NT2/D1 (cell line): ENCODE data around the gene IGFBP4.
"Not testable (repeated sequence)": the region's sequence is repeated elsewhere in the genome, so short reads cannot be mapped to it uniquely, and the experiment has no call there.

Experiments used
- DNase-seq: peaks from one replicate; pipeline ENCODE4 v3.0.0-alpha.2; 2011; ENCODE audit warnings: low read depth, low spot score
- H3K27me3 ChIP-seq: 2 replicates; pipeline ENCODE4 v1.6.0; 2011; ENCODE audit warnings: mild to moderate bottlenecking; ENCODE audit not compliant: insufficient read length, insufficient read depth
- H3K36me3 ChIP-seq: 2 replicates; pipeline ENCODE4 v1.6.1; 2011; ENCODE audit warnings: mild to moderate bottlenecking, low read length, mixed read lengths; ENCODE audit not compliant: insufficient read depth, insufficient read length
- H3K4me1 ChIP-seq: 2 replicates; pipeline ENCODE4 v1.5.1; 2011; ENCODE audit not compliant: insufficient read depth, insufficient read length
- H3K4me3 ChIP-seq: 2 replicates; pipeline ENCODE4 v1.5.1; 2011; ENCODE audit warnings: low read depth; ENCODE audit not compliant: insufficient read length
- H3K9ac ChIP-seq: 2 replicates; pipeline ENCODE4 v1.6.0; 2011; ENCODE audit warnings: low read depth; ENCODE audit not compliant: insufficient read length
- H3K9me3 ChIP-seq: 2 replicates; pipeline ENCODE4 v1.5.1; 2011; ENCODE audit warnings: mild to moderate bottlenecking, low read length; ENCODE audit not compliant: insufficient read depth
- SUZ12 ChIP-seq: IDR thresholded peaks from 2 replicates; pipeline ENCODE4 v1.6.1; 2011; ENCODE audit not compliant: insufficient read length, insufficient read depth; ENCODE audit errors: extremely low read depth
- YY1 ChIP-seq: IDR thresholded peaks from 2 replicates; pipeline ENCODE4 v1.6.1; 2011; ENCODE audit not compliant: insufficient read length, insufficient read depth
- ZNF274 ChIP-seq: IDR thresholded peaks from 2 replicates; pipeline ENCODE4 v1.6.1; 2011; ENCODE audit warnings: mild to moderate bottlenecking, low read depth, low read length

Gene IGFBP4

GRCh38 chr17:40443196-40443987 lies at the start of gene IGFBP4:
TSS of gene IGFBP4 (plus strand) at chr17:40443450. CDS start at chr17:40443736, 286 bp downstream.
- DNase-seq = no peak
- TF ChIP-seq ZNF274 (no peak), SUZ12 (no peak), YY1 (no peak)
- peak within 1 kb of the TSS; percentile 65 for H3K4me3 ChIP-seq
- peak within 1 kb of the TSS; percentile 84 for H3K9ac ChIP-seq
- peaks cover 14% of the 10 kb centered on the region for H3K36me3 ChIP-seq
- H3K27me3 ChIP-seq = no peaks in the 10 kb centered on the region
- peaks cover 16% of the 10 kb centered on the region for H3K4me1 ChIP-seq
- H3K9me3 ChIP-seq = no peaks in the 10 kb centered on the region

GRCh38 chr17:40399185-40399584 lies 44.1 kb upstream of the IGFBP4 start:
- H3K9me3 ChIP-seq = no peaks in the 10 kb centered on the region
- no peak for TF ChIP-seq ZNF274
- TF ChIP-seq SUZ12 = no peak
- TF ChIP-seq YY1 = no peak
- H3K4me3 ChIP-seq = no peak overlapping the region
- no peak for DNase-seq
- no peaks in the 10 kb centered on the region for H3K27me3 ChIP-seq
- no peak overlapping the region for H3K9ac ChIP-seq
- no peaks in the 10 kb centered on the region for H3K4me1 ChIP-seq
- peaks cover 97% of the 10 kb centered on the region for H3K36me3 ChIP-seq

DNA sequence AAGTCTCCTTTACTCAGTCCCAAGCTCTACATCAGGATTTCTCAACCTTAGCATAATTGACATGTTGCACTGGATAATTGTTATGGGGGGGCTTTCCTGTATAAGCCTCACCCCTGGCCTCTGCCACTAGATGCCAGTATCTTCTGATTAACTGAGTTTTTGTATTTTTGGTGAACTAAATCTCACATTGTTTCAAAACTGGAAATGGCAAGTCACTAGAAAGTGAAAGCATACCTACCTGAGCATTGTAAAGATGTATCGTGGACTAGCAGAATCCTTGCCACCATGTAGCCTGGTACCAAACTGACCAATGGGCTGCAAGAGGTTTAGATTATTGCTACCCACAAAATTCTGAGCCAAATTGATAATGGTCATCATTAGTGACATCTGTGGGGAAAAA lies 40.6 kb upstream of the IGFBP4 start:
- Histone ChIP-seq H3K4me3 (no peak overlapping the region), H3K9ac (no peak overlapping the region), H3K9me3 (no peaks in the 10 kb centered on the region), H3K36me3 (peaks cover 96% of the 10 kb centered on the region), H3K27me3 (no peaks in the 10 kb centered on the region), H3K4me1 (no peaks in the 10 kb centered on the region)
- DNase-seq = no peak
- no peak for TF ChIP-seq SUZ12
- TF ChIP-seq YY1 = no peak
- no peak for TF ChIP-seq ZNF274

DNA sequence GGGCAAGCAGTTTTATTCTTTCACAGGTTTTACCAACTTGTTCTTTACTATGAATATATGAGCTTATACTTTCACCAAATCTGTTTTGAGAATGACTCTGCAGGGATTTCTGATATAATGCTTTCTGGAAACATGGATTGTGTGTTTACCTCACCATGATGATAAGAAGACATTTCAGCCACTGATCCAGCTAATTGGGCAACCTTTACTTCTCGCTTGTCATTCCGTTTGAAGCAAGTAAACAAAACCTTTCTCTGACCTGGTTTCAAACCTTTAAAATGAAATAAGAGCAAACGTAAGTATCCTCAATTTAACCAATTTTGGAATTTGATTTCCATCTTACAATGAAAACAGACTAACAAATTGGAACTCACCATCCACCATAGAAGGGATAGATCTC lies 39.2 kb upstream of the IGFBP4 start:
- Histone ChIP-seq H3K9me3 (no peaks in the 10 kb centered on the region), H3K27me3 (no peaks in the 10 kb centered on the region), H3K4me3 (no peak overlapping the region), H3K36me3 (peaks cover 95% of the 10 kb centered on the region), H3K9ac (no peak overlapping the region), H3K4me1 (no peaks in the 10 kb centered on the region)
- DNase-seq = no peak
- TF ChIP-seq YY1 (no peak), ZNF274 (no peak), SUZ12 (no peak)

DNA sequence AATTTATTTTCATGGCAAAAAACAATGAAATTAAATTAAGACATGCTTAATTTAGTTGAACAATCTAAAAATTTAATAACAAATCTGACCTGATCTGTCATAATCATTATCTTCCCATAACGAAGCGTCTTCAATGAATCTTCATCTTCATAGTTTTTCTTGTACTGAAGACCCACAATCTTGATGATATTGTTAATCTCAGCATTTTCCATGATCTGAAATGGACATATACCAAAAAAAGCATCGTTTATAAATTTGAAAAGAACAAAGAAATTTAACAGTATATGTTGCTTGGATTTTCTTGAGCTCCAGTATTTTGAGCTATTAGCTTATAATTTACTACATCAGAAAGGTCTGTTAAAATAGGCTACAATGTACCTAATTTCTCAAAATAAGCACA lies 35.8 kb upstream of the IGFBP4 start:
- Histone ChIP-seq H3K9me3 (no peaks in the 10 kb centered on the region), H3K36me3 (peaks cover 92% of the 10 kb centered on the region), H3K9ac (no peak overlapping the region), H3K27me3 (no peaks in the 10 kb centered on the region), H3K4me3 (no peak overlapping the region), H3K4me1 (no peaks in the 10 kb centered on the region)
- no peak for TF ChIP-seq ZNF274
- no peak for TF ChIP-seq YY1
- TF ChIP-seq SUZ12 = no peak
- no peak for DNase-seq

DNA sequence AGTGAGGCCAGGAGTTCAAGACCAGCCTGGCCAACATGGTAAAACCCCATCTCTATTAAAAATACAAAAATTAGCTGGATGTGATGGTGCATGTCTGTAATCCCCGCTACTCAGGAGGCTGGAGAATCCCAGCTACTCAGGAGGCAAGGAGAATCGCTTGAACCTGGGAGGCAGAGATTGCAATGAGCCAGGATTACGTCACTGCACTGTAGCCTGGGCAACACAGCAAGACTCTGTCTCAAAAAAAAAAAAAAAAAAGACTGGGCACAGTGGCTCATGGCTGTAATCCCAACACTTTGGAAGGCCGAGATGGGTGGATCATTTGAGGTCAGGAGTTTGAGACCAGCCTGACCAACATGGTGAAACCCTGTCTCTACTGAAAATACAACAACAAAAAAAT lies 33.7 kb upstream of the IGFBP4 start:
- H3K27me3 ChIP-seq, H3K9me3 ChIP-seq, DNase-seq, H3K4me3 ChIP-seq, H3K4me1 ChIP-seq, H3K9ac ChIP-seq: not testable (repeated sequence)
- H3K36me3 ChIP-seq = peaks cover 91% of the 10 kb centered on the region

GRCh38 chr17:40410082-40410481 lies 33.2 kb upstream of the IGFBP4 start:
- Histone ChIP-seq H3K4me3 (no peak overlapping the region), H3K4me1 (no peaks in the 10 kb centered on the region), H3K9me3 (no peaks in the 10 kb centered on the region), H3K9ac (no peak overlapping the region), H3K36me3 (peaks cover 86% of the 10 kb centered on the region), H3K27me3 (no peaks in the 10 kb centered on the region)
- TF ChIP-seq SUZ12 (no peak), YY1 (no peak), ZNF274 (no peak)
- no peak for DNase-seq
